Osteoblast (primary cell): Measurements from ENCODE around the gene FAM117B. TPM values are rescaled to one million over a fixed set of nuclear protein-coding genes. Genes with fewer than 3 reads are reported as not detected.

Source experiments
- DNase-seq: peaks from one replicate; pipeline ENCODE4 v3.0.0; 2011; ENCODE audit warnings: low spot score, mixed read lengths; ENCODE audit not compliant: insufficient read length; ENCODE audit errors: missing footprints
- H2AFZ ChIP-seq: 2 replicates; pipeline ENCODE4 v1.6.0; 2011; ENCODE audit warnings: mild to moderate bottlenecking, low read length
- H3K27ac ChIP-seq: 2 replicates; pipeline ENCODE4 v1.5.1; 2011; ENCODE audit warnings: mild to moderate bottlenecking, low read depth, low read length, moderate library complexity
- H3K27me3 ChIP-seq: 2 replicates; pipeline ENCODE4 v1.6.0; 2012; ENCODE audit warnings: mild to moderate bottlenecking, control low read depth, inconsistent platforms, low read length, moderate library complexity; ENCODE audit not compliant: insufficient read depth
- H3K36me3 ChIP-seq: 2 replicates; pipeline ENCODE4 v1.5.1; 2011; ENCODE audit warnings: mild to moderate bottlenecking, low read length, control low read depth, moderate library complexity; ENCODE audit not compliant: insufficient read depth
- H3K4me1 ChIP-seq: 2 replicates; pipeline ENCODE4 v1.5.1; 2011; ENCODE audit warnings: mild to moderate bottlenecking, low read length, control low read depth, moderate library complexity; ENCODE audit not compliant: insufficient read depth
- H3K4me2 ChIP-seq: 2 replicates; pipeline ENCODE4 v1.6.0; 2011; ENCODE audit warnings: mild to moderate bottlenecking, low read length; ENCODE audit not compliant: insufficient read depth
- H3K4me3 ChIP-seq: fragments of 200-600 bp; sonication (generic); 3 replicates; pipeline ENCODE4 v1.5.1; 2012; ENCODE audit warnings: mild to moderate bottlenecking, low read length, inconsistent platforms; ENCODE audit not compliant: insufficient read depth
- H3K79me2 ChIP-seq: 2 replicates; pipeline ENCODE4 v1.6.0; 2012; ENCODE audit warnings: mild to moderate bottlenecking, low read length, control low read depth, inconsistent platforms; ENCODE audit not compliant: insufficient read depth
- H3K9me3 ChIP-seq: 2 replicates; pipeline ENCODE4 v1.5.1; 2011; ENCODE audit warnings: low read depth, low read length, control low read depth
- H4K20me1 ChIP-seq: 2 replicates; pipeline ENCODE4 v1.6.0; 2012; ENCODE audit warnings: mild to moderate bottlenecking, low read length, control low read depth; ENCODE audit not compliant: insufficient read depth
- total RNA-seq: library from RNA; depleted of rRNA; stranded (reverse); fragments of >200 nt; gene quantifications from 2 replicates; pipeline ENCODE4 v1.2.3, GENCODE V29; 2012
- TF ChIP-seq, protein P1 (sequence below): IDR thresholded peaks from 2 replicates; pipeline ENCODE4 v1.5.1; 2011; ENCODE audit warnings: mild to moderate bottlenecking, low read depth, low read length, moderate library complexity; ENCODE audit errors: extremely low read depth

Gene FAM117B
- total RNA-seq, 1 donor, result 2.9 TPM

DNA sequence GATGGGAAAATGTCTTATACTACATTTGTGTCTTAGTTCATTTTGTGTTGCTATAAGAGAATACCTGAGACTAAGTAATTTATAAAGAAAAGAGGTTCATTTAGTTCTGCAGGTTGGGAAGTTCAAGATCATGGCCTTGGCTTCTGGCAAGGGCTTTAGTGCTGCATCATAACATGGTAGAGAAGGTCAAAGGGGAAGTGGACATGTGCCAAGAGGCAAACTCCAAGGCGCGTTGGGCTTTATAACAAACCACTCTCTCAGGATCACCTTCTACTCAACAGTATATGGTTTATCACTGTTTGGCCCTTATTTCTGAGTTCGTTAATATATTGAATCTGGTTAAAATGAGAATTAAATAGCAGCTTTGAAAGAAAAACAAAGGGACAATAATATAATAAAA, 178.6 kb downstream of the FAM117B start:
- Histone ChIP-seq H2AFZ (no peak overlapping the region), H3K79me2 (no peaks in the 10 kb centered on the region), H3K27me3 (no peaks in the 10 kb centered on the region), H3K9me3 (no peaks in the 10 kb centered on the region), H3K4me1 (peaks cover 9% of the 10 kb centered on the region), H4K20me1 (no peaks in the 10 kb centered on the region), H3K4me2 (no peak overlapping the region), H3K36me3 (no peaks in the 10 kb centered on the region), H3K4me3 (no peak overlapping the region), H3K27ac (no peak overlapping the region)
- TF ChIP-seq, protein P1, sequence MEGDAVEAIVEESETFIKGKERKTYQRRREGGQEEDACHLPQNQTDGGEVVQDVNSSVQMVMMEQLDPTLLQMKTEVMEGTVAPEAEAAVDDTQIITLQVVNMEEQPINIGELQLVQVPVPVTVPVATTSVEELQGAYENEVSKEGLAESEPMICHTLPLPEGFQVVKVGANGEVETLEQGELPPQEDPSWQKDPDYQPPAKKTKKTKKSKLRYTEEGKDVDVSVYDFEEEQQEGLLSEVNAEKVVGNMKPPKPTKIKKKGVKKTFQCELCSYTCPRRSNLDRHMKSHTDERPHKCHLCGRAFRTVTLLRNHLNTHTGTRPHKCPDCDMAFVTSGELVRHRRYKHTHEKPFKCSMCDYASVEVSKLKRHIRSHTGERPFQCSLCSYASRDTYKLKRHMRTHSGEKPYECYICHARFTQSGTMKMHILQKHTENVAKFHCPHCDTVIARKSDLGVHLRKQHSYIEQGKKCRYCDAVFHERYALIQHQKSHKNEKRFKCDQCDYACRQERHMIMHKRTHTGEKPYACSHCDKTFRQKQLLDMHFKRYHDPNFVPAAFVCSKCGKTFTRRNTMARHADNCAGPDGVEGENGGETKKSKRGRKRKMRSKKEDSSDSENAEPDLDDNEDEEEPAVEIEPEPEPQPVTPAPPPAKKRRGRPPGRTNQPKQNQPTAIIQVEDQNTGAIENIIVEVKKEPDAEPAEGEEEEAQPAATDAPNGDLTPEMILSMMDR, result no peak
- DNase-seq, result no peak

DNA sequence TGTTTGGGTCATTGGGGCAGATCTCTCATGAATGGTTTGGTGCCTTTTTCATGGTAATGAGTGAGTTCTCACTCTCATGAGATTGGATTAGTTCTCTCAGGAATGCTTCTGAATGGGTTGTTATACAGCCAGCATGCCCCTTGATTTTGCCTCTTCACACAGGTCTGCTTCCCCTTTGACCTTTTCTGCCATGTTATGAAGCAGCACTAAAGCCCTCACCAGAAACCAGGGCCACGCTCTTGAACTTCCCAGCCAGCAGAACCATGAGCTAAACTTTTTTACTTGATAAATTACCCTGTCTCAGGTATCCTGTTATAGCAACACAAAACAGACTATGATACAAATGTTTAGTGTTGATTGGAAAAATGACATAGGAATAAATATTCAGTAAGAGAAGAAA, 179.5 kb downstream of the FAM117B start:
- H3K36me3 ChIP-seq, result no peaks in the 10 kb centered on the region
- peaks cover 9% of the 10 kb centered on the region for H3K4me1 ChIP-seq
- no peaks in the 10 kb centered on the region for H3K27me3 ChIP-seq
- no peak overlapping the region for H3K27ac ChIP-seq
- no peak overlapping the region for H2AFZ ChIP-seq
- no peaks in the 10 kb centered on the region for H3K79me2 ChIP-seq
- TF ChIP-seq, protein P1, result no peak
- H3K4me2 ChIP-seq, result no peak overlapping the region
- DNase-seq, result no peak
- H4K20me1 ChIP-seq, result no peaks in the 10 kb centered on the region
- H3K4me3 ChIP-seq, result no peak overlapping the region
- no peaks in the 10 kb centered on the region for H3K9me3 ChIP-seq

DNA sequence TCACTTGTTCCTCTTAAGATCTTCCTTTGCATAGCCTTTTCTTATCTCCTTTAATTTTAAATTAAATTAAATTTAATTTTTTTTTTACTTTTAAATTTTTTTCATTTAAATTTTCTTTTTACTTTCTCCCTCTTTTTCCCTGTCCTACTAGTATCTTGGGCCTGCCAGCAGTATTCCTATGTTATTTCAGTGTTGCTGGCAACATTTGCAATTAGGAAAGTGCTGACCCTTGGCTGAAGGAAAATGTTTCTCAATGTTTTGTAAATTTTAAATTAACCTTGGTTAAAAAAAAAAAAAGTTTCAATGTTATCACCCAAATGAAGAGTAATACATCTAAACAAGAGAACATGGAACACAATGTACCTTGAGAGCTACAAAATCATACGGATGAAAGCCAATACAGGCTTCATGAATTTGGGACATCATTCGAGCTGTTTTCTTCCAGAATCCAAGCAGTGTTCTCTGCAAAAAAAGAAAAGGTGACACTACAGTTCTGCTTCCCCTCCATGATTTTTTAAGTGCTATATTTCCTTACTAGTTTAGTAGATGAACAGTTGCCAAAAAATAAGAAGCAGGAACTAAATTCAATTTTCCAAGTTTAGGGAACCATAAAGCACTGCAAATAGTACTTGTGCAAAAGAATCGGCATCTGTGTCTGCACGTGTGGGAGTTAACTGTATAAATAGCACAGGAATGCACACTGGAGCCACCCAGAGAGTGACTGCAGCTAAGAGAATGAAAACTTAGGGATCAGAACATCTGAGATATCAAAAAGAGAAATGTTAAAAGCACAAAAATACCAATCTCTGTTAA, 181.0 kb downstream of the FAM117B start:
- Histone ChIP-seq H3K27ac (no peak overlapping the region), H3K27me3 (no peaks in the 10 kb centered on the region), H3K36me3 (no peaks in the 10 kb centered on the region), H3K4me3 (no peak overlapping the region), H2AFZ (no peak overlapping the region), H4K20me1 (no peaks in the 10 kb centered on the region), H3K79me2 (no peaks in the 10 kb centered on the region), H3K4me1 (peaks cover 9% of the 10 kb centered on the region), H3K9me3 (no peaks in the 10 kb centered on the region), H3K4me2 (peak overlapping the region; percentile 33)
- TF ChIP-seq, protein P1, result no peak
- no peak for DNase-seq

GRCh38 chr2:202817771-202818170, 183.0 kb downstream of the FAM117B start:
- no peak overlapping the region for H3K4me3 ChIP-seq
- H3K9me3 ChIP-seq, result no peaks in the 10 kb centered on the region
- peaks cover 9% of the 10 kb centered on the region for H3K4me1 ChIP-seq
- no peak overlapping the region for H3K4me2 ChIP-seq
- DNase-seq, result no peak
- no peaks in the 10 kb centered on the region for H3K36me3 ChIP-seq
- no peaks in the 10 kb centered on the region for H3K27me3 ChIP-seq
- TF ChIP-seq, protein P1, result no peak
- no peak overlapping the region for H2AFZ ChIP-seq
- H3K79me2 ChIP-seq, result no peaks in the 10 kb centered on the region
- H3K27ac ChIP-seq, result no peak overlapping the region
- no peaks in the 10 kb centered on the region for H4K20me1 ChIP-seq
